Fibroblast of pulmonary artery (primary cell): ENCODE results near the gene DPM2.

Experiments used
- DNase-seq: peaks from one replicate; pipeline ENCODE4 v3.0.0-alpha.2; 2010; ENCODE audit warnings: low read depth
- H3K4me3 ChIP-seq: replicated peaks from 2 replicates; pipeline ENCODE4 v1.5.1; 2011; ENCODE audit warnings: low read depth, mild to moderate bottlenecking, control low read depth, low read length, moderate library complexity
- CTCF ChIP-seq: IDR thresholded peaks from 2 replicates; pipeline ENCODE4 v1.5.1; 2011; ENCODE audit warnings: mild to moderate bottlenecking, control low read depth, low read length, inconsistent platforms; ENCODE audit errors: missing control alignments

Gene DPM2

GRCh38 chr9:127921557-127922120 is 16.0 kb downstream of the DPM2 start:
- peak; percentile 59 for DNase-seq
- TF ChIP-seq CTCF = peak; percentile 74
- H3K4me3 ChIP-seq = peak overlapping the region; percentile 24

- TF ChIP-seq CTCF = no peak
- H3K4me3 ChIP-seq = no peak overlapping the region
Measured at GRCh38 chr9:127920794-127921193, 16.9 kb downstream of the DPM2 start.

GRCh38 chr9:127919253-127919815 is 18.3 kb downstream of the DPM2 start:
- TF ChIP-seq CTCF = no peak
- H3K4me3 ChIP-seq = no peak overlapping the region
- DNase-seq = peak; percentile 99

More at GRCh38 chr9:127920794-127921193, 16.9 kb downstream of the DPM2 start:
- DNase-seq = no peak

GRCh38 chr9:127918183-127919107 is 19.2 kb downstream of the DPM2 start:
- no peak overlapping the region for H3K4me3 ChIP-seq
- DNase-seq = peak; percentile 65
- peak; percentile 4 for TF ChIP-seq CTCF

- no peak for TF ChIP-seq CTCF
- DNase-seq = no peak
- no peak overlapping the region for H3K4me3 ChIP-seq
Measured at GRCh38 chr9:127917603-127918002, 20.1 kb downstream of the DPM2 start.

- DNase-seq = peak; percentile 92
- no peak for TF ChIP-seq CTCF
- H3K4me3 ChIP-seq = peak within 1 kb of the TSS; percentile 76
Measured at GRCh38 chr9:127916720-127917581, 20.7 kb downstream of the DPM2 start, which contains the start of gene ST6GALNAC4. ST6GALNAC4 (minus strand) TSS chr9:127917041; CDS start chr9:127916419, 622 bp downstream.
